ENCODE data around the gene ABCA6.

- no peak for TF ChIP-seq CTCF (IDR thresholded peaks at IDR 0.05)
- TF ChIP-seq EZH2phosphoT487 (IDR thresholded peaks at IDR 0.05): no peak
Observed at GRCh38 chr17:69130627-69131296, 10.9 kb downstream of the ABCA6 start.

All from neural progenitor cell (in vitro differentiated cells).